ENCODE measurements around the gene PAXIP1.
A peak's percentile ranks its signal among the peaks of the same experiment; 100 is the strongest.

The PAXIP1 gene

GRCh38 chr7:154960063-154960790, 42.7 kb downstream of the PAXIP1 start:
- TF ChIP-seq, protein P1, sequence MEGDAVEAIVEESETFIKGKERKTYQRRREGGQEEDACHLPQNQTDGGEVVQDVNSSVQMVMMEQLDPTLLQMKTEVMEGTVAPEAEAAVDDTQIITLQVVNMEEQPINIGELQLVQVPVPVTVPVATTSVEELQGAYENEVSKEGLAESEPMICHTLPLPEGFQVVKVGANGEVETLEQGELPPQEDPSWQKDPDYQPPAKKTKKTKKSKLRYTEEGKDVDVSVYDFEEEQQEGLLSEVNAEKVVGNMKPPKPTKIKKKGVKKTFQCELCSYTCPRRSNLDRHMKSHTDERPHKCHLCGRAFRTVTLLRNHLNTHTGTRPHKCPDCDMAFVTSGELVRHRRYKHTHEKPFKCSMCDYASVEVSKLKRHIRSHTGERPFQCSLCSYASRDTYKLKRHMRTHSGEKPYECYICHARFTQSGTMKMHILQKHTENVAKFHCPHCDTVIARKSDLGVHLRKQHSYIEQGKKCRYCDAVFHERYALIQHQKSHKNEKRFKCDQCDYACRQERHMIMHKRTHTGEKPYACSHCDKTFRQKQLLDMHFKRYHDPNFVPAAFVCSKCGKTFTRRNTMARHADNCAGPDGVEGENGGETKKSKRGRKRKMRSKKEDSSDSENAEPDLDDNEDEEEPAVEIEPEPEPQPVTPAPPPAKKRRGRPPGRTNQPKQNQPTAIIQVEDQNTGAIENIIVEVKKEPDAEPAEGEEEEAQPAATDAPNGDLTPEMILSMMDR (IDR thresholded peaks at IDR 0.05), result no peak
- no peak for TF ChIP-seq ZFX (IDR thresholded peaks at IDR 0.05; ENCODE audit: borderline replicate concordance)
- H3K27ac ChIP-seq, result no peak overlapping the region

DNA sequence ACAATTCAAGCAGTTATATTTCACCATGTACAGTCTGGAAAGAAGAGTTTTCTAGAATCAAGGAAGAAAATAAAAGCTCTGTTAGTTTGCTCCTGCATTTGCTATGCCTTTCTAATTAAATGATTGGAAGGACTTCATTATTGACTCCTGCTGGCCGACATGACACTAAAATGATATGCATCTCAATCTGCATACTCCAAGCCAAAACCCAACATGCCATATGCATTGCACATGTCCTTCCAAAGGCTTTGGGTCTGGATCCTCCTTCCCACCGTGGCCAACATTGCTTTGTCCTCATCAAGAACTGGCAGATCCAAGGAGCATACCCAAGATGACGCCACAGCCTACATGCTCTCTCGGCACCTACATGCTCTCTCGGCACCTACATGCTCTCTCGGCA, 46.5 kb downstream of the PAXIP1 start:
- TF ChIP-seq, protein P1 (IDR thresholded peaks at IDR 0.05), result no peak
- H3K27ac ChIP-seq, result no peak overlapping the region

GRCh38 chr7:154953006-154953684, 49.8 kb downstream of the PAXIP1 start:
- TF ChIP-seq, protein P1 (IDR thresholded peaks at IDR 0.05), result peak; percentile 96
- no peak for TF ChIP-seq ZFX (IDR thresholded peaks at IDR 0.05; ENCODE audit: borderline replicate concordance)
- H3K27ac ChIP-seq, result no peak overlapping the region

- TF ChIP-seq ZFX (IDR thresholded peaks at IDR 0.05; ENCODE audit: borderline replicate concordance), result no peak
- TF ChIP-seq, protein P1 (IDR thresholded peaks at IDR 0.05), result no peak
- H3K27ac ChIP-seq, result no peak overlapping the region
Observed at GRCh38 chr7:154950960-154951359, 52.0 kb downstream of the PAXIP1 start.

DNA sequence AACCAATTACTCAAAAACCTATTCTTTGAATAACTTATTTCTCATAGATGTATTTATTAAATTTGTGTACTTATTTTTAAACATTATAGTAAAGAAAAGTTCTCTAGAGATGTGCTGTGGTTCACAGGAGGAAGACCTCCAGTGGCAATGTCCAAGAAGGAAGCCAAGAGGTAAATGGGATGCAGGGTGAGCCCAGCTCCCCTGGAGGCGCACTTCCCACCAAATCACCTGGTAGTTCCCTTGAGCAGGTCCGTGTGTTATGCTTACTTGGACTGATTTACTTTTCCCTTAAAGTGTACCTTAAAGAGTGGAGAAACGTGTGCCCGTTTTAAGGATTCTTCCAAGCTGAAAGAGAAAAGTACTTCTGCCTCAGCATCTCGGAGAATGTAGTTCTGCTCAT, 55.3 kb downstream of the PAXIP1 start:
- H3K27ac ChIP-seq, result no peak overlapping the region
- TF ChIP-seq, protein P1 (IDR thresholded peaks at IDR 0.05), result no peak

DNA sequence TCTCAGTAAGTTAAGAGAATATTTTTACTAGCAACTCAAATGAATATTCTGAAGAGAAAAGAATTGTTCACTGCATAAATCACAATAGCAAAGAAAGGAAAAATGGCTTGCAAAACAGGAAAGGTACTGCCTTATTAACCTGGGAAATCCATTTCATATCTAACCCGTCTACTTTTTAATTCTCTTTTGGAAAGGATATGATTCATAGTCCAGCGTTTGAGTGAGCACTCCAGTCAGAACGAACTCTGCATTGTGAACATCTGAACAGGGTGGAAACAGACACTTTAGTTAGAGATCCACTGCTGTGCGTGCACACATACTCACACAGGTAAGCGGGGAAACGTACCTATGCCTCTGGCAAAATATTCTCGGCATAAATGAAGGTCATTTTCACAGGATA, 56.8 kb downstream of the PAXIP1 start:
- no peak overlapping the region for H3K27ac ChIP-seq
- TF ChIP-seq ZFX (IDR thresholded peaks at IDR 0.05; ENCODE audit: borderline replicate concordance), result no peak
- TF ChIP-seq, protein P1 (IDR thresholded peaks at IDR 0.05), result no peak

DNA sequence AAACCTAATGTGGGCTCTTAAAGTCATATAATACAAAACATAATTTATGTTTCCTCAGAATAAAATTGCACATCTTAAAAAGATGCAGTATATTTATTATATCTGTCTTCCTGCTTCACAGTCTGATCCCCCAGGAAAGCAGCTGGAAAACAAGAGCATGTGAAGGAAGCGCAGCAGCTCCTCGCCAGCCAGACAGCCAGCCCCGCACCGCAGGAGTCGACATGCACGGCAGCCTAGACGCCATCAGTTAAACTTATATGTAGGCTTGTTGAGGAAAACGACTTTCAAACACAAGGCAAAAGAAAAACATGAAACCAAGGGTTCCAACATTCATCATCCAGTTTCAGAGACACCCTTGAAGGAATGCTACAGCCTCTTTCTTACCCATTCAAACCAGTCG, 59.0 kb downstream of the PAXIP1 start:
- TF ChIP-seq ZFX (IDR thresholded peaks at IDR 0.05; ENCODE audit: borderline replicate concordance), result no peak
- TF ChIP-seq, protein P1 (IDR thresholded peaks at IDR 0.05), result no peak
- no peak overlapping the region for H3K27ac ChIP-seq
